Retinal pigment epithelial cell (primary cell): ENCODE data around the gene GPC5.

Experiments
- DNase-seq: peaks from one replicate; pipeline ENCODE4 v3.0.0-alpha.2; 2010; ENCODE audit warnings: low read depth
- H3K4me3 ChIP-seq: 2 replicates; pipeline ENCODE4 v1.5.1; 2011; ENCODE audit warnings: mild to moderate bottlenecking, low read length, control low read depth, moderate library complexity
- CTCF ChIP-seq: conservative IDR thresholded peaks from 2 replicates; pipeline ENCODE4 v1.5.1; 2011; ENCODE audit warnings: low read depth, low read length, control low read depth, inconsistent platforms

GPC5 gene

DNA sequence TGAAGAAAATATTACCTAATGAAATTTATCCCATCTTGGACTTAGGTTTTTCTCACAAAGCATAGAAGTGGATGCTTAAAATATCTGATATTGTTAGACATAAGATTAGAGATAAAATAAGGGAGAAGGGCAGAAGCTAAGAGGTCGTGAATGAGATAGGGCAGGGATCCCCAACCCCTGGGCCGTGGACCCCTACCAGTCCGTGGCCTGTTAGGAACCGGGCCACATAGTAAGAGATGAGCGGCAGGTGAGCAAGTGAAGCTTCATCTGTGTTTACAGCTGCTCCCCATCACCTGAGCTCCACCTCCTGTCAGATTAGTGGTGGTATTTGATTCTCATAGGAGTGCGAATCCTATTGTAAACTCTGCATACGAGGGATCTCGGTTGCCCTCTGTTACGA lies 202.9 kb downstream of the GPC5 start:
- H3K4me3 ChIP-seq: no peak overlapping the region
- TF ChIP-seq CTCF: no peak
- DNase-seq: no peak

GRCh38 chr13:91601807-91602206 lies 203.4 kb downstream of the GPC5 start:
- DNase-seq: no peak
- no peak for TF ChIP-seq CTCF

GRCh38 chr13:91609353-91609752 lies 210.9 kb downstream of the GPC5 start:
- TF ChIP-seq CTCF: no peak
- no peak overlapping the region for H3K4me3 ChIP-seq
- DNase-seq: no peak

More at GRCh38 chr13:91601807-91602206, 203.4 kb downstream of the GPC5 start:
- H3K4me3 ChIP-seq: no peak overlapping the region

DNA sequence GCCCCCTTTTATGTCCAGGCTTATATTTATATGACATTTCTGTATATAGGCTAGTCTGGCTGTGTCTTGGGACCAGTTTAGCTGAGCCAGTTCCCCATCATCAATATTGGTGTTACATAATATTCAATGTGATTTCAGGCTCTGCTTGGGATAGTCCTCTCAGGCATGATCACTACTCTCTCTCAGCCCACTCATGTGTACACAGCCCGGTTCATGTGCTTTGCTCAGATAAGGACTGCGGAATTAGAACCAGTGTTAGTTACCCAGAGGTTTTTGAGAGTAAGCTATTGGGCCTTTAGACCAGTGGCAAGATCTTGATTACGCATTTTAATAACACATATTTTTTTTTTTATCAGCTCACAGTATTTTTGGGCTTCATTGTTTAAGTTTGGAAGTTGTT lies 219.9 kb downstream of the GPC5 start:
- no peak for DNase-seq
- no peak overlapping the region for H3K4me3 ChIP-seq
- no peak for TF ChIP-seq CTCF

DNA sequence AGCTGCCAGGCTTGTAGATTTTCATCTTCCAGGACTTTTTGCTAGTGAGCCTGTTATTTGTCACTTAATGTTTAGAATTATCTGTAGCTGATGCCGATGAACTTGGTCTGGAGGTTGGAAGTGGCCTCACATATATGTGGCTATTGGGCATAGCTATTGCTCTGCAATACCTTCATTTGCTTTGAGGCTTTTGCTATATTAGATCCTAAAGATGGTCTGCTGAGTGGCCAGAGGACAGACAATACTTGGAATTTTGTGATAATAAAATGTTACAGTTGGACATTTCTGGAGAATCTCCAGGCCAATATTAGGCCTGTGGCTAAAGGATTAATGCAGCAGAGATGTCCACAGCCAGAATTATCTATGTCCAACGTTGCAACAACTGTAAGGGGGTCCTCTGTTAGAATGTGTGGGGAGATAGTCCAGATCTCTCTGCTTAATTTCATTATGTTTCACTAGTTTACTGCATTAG lies 222.3 kb downstream of the GPC5 start:
- no peak for TF ChIP-seq CTCF
- no peak overlapping the region for H3K4me3 ChIP-seq
- no peak for DNase-seq

- DNase-seq: no peak
- TF ChIP-seq CTCF: no peak
- no peak overlapping the region for H3K4me3 ChIP-seq
Observed at GRCh38 chr13:91621161-91621560, 222.7 kb downstream of the GPC5 start.

DNA sequence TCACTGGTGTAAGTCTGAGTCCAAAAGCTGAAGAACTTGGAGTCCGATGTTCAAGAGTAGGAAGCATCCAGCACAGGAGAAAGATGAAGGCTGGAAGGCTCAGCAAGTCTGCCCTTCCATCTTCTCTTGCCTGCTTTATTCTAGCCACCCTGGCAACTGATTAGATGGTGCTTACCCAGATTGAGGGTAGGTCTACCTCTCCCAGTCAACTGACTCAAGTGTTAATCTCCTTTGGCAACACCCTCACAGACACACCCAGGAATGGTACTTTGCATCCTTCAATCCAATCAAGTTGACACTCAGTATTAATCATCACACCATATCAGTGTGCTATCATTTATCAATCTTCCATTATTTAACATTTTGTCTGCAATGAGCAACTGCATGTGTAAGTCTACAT lies 223.5 kb downstream of the GPC5 start:
- no peak for DNase-seq
- TF ChIP-seq CTCF: no peak
- no peak overlapping the region for H3K4me3 ChIP-seq
